ENCODE measurements around the gene TMEM94.
"Not testable (repeated sequence)": the region's sequence is repeated elsewhere in the genome, so short reads cannot be mapped to it uniquely, and the experiment has no call there.

The TMEM94 gene

DNA sequence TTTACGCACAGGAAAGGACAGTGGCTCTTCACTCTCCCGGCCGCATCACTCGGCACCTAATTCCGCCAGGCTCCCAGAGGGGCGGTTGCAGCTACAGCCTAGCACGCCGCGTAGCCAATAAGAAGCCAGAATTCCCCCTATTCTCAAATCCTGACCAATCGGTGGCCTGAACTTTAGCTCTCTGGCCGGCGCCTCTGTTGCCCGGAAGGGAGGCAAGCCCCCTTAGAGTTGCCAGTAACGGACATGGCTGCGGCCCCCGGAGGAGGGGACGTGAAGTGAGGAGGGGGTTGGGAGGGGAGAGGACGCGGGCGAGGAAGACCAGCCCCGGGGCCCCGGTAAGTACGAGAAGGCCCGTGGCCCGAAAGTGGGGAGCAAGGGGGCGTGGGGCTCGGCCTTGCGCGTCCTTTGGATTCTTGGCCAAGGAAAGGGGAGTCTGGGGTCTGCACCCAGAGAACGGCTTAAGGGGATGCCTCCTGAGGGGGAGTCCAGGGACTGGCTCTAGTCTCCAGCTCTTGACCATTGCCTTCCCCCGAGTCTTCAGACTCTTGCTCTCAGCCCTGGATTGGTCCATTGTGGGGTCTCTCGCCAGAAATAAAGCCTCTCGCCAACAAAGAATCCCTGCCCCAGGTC is at the start of gene TMEM94:
Gene TMEM94 (plus strand): TSS at position 219 of the 630 bp plus-strand sequence. CDS start 15,271 bp downstream, outside the sequence.
- peak; percentile 86 for DNase-seq

DNA sequence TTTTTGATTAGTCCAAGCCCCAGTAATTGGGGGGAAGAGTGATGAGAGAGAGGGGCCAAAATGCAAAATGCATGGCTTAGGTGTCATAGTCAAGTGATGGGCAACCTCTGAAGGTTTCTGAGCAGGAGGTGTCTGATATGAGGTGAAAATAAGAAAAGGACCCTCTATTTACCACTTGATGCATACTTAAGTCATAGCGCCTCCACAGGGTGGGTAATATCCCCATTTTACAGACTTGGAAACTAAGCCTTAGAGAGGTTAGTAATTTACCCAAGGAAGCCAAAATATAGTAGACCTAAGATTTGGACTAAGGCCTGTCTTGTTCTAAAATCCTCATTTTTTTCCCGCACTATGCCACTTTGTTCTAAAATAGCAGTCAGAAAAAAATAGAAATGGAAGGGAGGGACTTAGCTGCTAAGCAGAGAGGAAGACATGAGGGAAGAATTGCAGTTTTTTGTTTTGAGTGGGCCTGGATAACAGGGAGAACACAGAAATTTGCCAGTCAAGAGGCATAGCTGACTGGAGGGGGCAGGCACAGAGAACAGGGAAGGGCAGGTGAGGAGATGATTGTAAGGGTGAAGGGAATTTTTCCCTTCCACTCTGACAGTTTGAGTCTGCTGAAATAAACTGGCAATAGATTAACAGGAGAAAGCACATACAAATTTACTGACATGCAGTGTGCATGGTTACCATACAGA is 48.6 kb upstream of the TMEM94 start:
- no peak for DNase-seq

DNA sequence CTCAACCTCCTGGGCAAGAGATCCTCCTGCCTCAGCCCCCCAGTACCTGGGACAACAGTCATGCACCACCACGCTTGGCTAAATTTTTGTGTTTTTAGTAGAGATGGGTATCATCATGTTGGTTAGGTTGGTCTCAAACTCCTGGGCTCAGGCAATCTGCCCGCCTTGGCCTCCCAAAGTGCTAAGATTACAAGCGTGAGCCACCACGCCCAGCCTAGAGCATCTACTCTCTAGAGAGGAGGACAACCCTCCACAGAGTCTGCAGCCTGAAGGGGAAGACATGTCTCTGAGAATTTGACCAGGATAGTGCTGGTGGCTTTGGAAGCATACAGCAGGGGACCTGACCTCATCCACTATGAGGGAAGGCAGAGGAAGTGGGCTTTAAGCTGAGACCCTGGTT is 46.3 kb upstream of the TMEM94 start:
- no peak for DNase-seq

DNA sequence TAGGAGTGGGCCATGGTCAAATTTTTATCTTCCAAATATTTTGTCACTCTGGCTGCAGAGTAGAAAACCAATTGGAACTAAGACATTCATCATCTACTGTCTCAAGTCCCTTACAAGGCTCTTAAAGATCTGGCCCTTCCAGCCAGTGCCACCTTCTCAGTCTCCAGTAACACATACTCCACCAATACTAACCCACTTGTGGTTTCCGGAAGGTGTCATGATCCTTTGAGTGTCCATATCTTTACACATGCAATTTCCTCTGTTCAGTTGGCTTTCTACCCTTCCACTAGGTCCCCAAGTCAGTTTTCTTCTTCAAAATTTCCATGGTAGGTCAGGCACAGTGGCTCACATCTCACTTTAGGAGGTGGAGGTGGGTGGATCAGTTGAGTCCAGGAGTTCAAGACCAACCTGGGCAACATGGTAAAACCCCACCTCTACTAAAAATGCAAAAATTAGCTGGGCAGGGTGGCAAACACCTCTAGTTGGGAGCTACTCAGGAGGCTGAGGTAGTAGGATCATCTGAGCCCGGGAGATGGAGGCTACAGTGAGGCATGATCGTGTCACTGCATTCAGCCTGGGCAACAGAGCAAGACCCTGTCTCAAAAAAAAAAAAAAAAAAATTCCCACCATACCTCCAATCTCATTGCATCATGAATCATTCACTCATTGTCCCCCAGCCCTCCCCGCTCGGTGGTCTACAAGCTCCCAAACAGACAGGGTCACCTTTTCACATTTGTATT is 44.9 kb upstream of the TMEM94 start:
- no peak for DNase-seq

DNA sequence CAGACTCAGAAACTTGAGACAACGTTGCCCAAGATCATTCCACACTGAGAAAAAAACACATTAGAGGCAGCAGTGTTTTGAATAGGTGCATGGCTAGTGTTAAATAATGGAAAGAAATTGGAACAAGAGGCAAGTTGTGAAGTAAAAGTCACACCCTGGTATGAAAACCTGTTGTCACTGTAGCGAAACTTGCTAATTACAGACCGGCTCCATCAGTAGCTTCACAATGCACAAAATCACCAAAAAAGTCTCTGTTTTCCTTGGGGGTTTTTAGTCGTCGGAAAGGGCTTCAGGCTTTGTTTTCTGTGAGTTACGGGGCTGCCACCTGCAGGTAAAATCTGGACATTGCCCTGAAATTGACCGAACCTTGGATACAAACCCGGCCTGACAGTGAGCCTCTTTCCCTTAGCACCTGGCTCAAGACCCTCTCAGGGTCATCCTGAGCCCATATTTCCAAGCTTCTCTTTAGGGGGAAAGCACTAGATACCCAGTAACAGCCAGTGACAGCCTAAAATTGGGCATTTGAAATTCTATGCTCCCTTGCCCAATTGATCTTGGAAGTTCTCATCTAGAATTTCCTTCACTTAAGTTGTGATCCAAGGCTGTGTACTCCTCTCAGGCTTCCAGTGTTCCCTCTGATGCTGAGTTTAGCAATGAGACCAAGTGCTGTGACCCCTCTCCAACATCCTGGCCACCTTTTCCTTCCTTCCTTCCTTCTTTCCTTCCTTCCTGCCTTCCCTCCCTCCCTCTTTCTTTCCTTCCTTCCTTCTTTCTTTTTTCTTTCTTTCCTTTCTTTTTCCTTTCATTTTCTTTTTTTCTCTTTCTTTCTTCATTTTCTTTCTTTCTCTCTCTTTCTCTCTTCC is 43.7 kb upstream of the TMEM94 start:
- peak; percentile 65 for DNase-seq

DNA sequence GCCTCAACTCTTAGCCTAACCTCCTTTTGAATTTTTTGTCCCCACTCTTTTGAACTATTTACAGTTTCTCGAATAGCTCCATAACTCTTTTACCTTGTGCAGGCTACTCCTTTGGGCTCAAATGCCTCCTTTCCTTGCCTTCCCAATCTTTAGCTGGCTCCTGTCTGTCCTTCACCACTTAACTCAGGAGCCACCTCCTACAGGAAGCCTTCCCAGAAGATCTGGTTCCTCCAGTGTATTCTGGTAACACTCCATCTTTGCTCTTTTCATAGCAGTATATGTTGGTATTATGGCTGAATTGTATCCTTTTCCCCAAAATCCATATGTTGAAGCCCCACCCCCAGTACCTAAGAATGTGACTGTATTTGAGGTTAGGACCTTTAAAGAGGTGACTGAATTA is 41.9 kb upstream of the TMEM94 start:
- no peak for DNase-seq

DNA sequence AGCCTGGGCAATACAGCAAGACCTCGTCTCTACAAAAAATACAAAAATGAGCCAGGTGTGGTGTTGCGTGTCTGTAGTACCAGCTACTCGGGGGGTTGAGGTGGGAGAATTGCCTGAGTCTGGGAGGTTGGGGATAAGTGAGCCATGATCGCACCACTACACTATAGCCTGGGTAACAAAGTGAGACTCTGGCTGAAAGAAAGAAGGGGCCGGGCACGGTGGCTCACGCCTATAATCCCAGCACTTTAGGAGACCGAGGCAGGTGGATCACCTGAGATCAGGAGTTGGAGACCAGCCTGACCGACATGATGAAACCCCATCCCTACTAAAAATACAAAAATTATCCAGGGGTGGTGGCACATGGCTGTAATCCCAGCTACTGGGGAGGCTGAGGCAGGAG is 40.4 kb upstream of the TMEM94 start:
- no peak for DNase-seq

DNA sequence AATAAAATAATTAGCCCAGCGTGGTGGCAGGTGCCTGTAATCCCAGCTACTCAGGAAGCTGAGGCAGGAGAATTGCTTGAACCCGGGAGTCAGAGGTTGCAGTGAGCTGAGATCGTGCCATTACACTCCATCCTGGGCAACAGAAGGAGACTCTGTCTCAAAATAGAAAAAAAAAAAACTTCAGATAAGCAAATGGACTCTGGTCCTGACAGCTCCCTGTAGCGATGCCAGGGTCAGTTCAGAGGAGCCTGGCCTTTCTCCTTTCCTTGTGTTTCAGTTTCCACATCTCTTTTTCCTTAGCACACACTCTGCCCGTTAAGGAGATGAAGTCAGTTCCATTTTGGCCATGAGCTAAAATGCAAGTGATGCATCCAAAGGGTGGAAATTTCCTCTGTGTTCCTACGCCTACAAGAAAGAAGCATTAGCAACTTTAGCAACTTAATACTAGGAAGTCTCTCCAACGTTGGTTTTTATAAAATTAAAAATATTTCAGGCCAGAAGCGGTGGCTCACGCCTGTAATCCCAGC is 39.3 kb upstream of the TMEM94 start:
- no peak for DNase-seq

DNA sequence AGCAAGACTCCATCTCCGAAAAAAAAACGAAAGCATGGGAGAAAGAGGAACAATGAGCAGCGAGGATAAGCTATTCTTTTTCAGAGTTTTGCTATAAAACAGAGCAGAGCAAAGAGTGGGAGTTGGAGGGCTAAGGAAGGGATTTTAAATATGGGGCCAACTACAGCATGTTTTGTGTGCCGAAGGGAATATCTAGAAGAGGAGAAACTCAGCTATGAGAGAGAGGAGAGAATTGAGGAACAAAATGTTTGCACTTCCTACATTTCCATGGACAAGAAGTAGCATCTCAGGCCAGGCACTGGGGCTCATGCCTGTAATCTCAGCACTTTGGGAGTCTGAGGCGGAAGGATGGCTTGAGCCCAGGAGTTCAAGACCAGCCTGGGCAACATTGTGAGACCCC is 37.9 kb upstream of the TMEM94 start:
- DNase-seq = no peak

DNA sequence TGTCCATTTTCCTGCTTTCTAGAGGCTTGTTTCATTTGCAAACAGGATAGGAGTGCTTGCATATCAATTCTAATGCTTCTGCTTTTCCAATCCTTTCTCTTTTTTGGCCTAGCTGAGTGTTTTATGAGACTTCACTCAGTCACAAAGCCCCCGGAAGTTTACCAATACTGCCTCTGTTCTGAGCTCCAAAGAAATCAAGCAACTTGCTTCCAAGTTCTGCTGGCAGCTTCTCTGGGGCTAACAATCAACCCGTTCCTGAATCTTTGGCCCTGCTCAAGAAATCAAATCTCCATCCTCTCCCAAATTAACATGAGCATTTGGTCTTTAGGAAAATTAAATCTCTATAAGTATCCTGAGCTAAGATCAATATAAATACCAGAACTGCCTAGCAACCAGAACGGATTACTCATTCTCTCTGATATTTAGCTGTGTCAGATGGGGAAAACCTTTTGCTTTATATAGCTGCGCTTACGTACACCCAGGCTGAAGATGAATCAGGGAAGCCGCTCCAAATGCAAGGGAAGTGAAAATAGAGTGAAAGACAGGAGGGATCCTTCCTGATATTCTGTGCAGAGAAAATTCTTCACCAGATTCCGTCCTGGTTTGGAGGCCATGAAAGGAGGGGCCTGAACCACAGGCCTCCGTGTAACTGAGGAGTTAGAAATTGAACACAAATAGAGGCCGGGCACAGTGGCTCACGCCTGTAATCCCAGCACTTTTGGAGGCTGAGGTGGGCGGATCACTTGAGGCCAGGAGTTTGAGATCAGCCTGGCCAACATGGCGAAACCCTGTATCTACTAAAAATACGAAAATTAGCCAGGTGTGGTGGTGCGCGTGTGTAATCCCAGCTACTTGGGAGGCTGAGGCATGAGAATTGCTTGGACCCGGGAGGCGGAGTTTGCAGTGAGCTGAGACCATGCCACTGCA is 27.6 kb upstream of the TMEM94 start:
- no peak for DNase-seq

DNA sequence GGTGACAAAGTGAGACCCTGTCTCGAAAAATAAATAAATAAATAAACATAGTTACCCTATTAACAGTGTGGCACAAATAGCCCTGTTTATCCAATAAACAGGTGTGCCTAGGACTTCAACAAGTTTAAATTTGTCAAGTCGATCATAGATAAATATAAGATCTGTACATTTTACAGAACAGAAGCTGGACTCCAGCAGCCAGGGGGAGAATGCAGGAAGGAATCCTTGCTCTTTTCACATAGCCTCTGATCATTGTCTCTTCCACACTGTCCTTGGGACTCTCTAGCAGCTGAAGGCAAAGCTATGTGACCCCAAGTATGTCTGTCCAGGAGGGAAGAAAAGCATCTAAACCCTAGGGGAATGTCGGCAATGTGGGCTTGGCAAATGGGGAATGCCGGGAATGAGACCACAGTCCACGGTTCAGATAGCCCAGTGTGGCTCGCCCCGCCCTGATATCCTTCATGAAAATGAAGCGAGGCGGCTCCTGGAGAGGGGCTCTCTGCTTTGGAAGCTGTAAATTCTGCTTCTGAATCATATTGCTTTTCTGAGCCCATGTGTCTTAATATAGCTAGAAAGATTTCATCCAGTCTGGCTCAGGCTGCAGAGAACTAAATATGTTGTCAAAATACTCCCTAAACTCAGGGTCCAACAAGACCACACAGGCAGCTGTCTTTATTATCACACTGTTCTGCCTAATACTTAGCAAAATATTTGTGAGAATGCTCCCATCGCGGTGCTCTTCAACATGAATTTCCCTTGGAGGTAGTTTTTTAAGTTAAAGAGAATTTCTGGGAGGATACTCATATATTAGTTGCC is 26.1 kb upstream of the TMEM94 start:
- DNase-seq = no peak

DNA sequence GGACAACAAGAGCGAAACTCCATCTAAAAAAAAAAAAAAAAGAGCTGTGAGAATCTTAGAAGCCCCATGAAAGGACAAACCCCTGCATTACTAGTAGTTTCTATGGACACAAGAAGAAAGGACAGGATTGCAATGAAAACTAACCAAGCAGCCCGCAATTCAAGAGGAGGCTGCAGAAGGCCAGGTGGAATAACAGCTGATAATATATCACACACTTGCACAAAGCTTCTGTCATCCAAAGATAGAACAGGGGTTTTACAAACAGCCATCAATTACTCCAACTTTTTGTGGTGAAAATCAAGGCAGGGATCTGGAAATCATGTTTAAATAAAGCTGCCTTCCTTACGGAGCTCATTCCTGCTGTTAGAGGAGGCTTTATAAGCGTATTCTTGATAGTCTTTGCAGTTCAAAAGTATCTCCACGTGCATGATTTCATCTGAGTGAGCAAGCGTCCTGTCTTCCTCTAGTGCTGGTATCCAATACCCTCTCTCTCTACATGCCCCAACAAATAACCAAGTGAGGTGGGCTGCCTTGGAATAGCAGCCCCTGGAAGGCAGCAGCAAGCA is 23.1 kb upstream of the TMEM94 start:
- DNase-seq = no peak

DNA sequence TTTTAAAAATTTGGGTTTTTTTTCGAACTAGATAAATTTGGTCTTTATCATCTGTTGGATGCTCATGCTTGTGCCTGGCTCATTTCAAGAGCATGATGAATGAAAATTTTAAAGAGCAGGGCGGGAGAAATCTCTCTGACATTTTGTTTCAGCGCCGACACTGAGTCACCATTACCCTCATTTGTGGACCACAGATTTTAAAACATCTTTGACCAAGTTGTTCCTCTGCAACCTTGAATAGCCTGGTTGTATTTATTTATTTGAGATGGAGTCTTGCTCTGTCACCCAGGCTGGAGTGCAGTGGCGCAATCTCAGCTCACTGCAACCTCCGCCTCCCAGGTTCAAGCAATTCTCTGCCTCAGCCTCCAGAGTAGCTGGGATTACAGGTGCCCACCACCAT is 22.0 kb upstream of the TMEM94 start:
- not testable (repeated sequence) for DNase-seq

DNA sequence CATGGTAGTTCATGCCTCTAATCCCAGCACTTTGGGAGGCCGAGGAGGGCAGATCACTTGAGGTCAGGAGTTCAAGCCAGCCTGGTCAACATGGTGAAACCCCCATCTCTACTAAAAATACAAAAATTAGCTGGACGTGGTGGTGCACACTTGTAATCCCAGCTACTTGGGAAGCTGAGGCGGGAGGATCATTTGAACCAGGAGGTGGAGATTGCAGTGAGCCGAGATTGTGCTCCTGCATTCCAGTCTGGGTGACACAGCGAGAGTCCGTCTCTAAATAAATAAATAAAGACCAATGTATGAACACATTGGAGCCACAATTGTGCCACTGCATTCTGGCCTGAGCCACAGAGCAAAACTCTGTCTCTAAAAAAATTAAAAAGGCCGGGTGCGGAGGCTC is 19.0 kb upstream of the TMEM94 start:
- DNase-seq = not testable (repeated sequence)

DNA sequence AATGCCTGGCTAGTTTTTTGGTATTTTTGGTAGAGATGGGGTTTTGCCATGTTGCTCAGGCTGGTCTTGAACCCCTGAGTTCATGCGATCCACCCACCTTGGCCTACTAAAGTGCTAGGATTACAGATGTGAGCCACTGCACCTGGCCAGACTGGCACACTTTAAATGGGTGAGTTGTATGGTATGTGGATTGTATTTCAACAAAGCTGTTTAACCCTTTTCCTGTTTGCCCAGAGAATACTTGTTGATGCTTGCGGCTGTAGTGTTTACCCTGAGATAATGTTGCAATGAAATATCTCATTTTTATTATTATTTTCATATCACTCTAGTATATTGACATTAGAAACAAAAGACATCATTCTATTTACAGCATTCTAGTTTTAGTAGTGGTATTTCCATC is 17.1 kb upstream of the TMEM94 start:
- DNase-seq = no peak

DNA sequence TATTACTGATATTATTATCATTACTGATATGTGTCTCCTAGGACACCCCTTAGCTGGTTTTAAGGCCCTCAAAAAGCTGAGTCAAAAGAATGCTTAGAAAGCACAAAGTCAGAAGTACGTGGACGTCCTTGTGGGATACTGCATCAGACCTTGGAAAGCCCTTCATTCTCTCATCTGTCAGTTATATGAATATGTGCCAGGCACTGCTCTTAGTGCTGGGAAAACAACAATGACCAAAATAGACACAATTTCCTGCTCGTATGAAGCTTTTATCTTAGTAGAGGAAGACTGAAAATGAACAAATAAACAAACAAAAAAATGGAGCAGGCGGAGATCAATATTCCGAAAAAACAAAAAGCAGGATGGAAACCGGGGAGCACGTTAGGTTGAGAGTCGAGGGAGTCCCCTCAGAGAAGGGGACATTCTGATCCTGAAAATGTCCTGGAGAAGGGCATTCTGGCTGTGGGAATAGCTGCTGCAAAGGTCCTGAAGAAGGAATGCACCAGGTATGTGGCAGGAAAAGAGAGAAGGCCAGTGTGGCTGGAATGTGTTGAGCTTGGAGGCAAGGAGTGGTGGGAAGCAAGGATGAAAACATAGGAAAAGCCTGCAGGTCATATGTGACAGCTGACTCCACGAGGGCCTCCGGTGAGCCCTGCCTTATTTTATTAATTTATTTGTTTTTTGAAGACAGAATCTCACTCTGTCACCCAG is 15.5 kb upstream of the TMEM94 start:
- DNase-seq = no peak

DNA sequence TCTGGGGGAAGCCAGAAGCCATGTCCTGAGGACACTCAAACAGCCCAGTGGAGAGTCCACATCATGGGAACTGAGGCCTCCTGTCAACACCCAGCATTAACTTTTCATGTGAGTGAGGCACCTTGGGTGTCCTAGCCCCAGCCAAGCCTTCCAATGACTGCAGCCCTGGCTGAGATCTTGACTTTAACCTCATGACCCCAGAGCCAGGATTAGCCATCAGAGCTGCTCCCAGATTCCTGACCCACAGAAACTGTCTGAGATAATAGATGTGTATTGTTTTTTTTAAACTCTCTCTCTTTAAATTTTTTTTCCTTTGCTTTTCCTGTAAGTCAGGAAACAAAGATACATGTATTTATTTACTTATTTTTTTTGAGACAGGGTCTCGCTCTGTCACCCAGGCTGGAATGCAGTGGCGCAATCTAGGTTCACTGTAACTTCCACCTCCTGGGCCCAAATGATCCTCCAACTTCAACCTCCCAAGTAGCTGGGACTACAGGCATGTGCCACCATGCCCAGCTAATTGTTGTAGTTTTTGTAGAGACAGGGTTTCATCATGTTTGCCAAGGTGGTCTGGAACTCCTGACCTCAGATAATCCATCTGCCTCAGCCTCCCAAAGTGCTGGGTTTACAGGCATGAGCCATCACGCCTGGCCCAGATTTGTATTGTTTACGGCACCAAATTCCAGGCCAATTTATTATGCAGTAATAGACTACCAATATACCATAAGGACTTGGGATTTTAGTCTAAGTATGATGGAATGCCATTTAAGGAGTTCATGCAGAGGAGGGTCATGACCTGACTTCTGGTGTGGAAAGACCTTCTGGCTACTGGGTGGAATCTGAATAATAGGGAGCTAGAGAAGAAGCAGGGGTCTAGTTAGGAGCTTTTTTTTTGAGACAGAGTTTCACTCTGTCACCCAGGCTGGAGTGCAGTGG is 14.0 kb upstream of the TMEM94 start:
- DNase-seq = no peak

DNA sequence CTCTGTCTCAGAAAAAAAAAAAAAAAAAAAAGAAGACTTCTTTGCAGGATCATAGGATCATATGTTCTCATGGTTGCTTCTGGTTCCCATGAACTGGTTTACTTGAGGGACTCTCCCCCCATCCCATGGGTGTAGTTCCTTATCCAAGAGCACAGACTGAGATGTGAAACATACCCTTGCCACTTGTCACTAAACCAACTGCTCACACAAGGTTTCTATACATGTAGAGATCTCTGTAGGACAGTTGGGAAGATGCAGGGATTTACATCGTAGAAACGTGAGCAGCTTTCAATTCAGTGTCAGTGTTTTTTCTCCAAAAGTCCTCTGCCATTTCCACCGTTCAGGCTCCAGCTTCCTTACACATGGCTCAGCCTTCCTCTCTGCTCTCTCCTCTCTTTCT is 11.1 kb upstream of the TMEM94 start:
- no peak for DNase-seq

DNA sequence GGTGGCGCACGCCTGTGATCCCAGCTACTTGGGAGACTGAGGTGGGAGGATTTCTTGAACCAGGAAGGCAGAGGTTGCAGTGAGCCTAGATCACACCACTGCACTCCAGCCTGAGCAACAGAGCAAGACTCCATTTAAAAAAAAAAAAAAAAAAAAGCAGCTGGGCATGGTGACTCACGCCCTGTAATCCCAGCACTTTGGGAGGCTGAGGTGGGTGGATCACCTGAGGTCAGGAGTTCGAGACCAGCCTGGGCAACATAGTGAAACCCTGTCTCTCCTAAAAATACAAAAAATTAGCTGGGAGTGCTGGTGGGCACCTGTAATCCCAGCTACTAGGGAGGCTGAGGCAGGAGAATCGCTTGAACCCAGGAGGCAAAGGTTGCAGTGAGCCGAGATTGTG is 10.5 kb upstream of the TMEM94 start:
- DNase-seq = not testable (repeated sequence)
